KOPT-K1 (cell line): ENCODE measurements around the gene RMDN3.

Experiments used
- H3K27ac ChIP-seq: fragments of 200-600 bp; sonication (generic); 2 replicates; pipeline ENCODE4 v1.5.1; 2016; ENCODE audit warnings: antibody characterized with exemption, mild to moderate bottlenecking, low read depth, low read length; ENCODE audit not compliant: poor library complexity, severe bottlenecking
- H3K36me3 ChIP-seq: fragments of 200-600 bp; sonication (generic); 2 replicates; pipeline ENCODE4 v1.5.1; 2017; ENCODE audit warnings: antibody characterized with exemption, mild to moderate bottlenecking, low read length, moderate library complexity; ENCODE audit not compliant: insufficient read depth
- H3K9me3 ChIP-seq: fragments of 200-600 bp; sonication (generic); 2 replicates; pipeline ENCODE4 v1.5.1; 2017; ENCODE audit warnings: antibody characterized with exemption, low read length, mild to moderate bottlenecking; ENCODE audit not compliant: insufficient read depth, poor library complexity, severe bottlenecking

The RMDN3 gene

GRCh38 chr15:40754883-40755811 is at the start of gene RMDN3:
TSS of gene RMDN3 (minus strand) at chr15:40755254. CDS start at chr15:40754783, 471 bp downstream.
- H3K36me3 ChIP-seq, result peaks cover 29% of the 10 kb centered on the region
- no peaks in the 10 kb centered on the region for H3K9me3 ChIP-seq

GRCh38 chr15:40803688-40804087 is 48.6 kb upstream of the RMDN3 start:
- Histone ChIP-seq H3K9me3 (no peaks in the 10 kb centered on the region), H3K27ac (no peak overlapping the region), H3K36me3 (0 out of 2 replicates have a peak, but pooled peaks cover 9% of the 10 kb centered on the region)

More at GRCh38 chr15:40754883-40755811, at the start of gene RMDN3:
- H3K27ac ChIP-seq, result peak within 1 kb of the TSS; percentile 96

- Histone ChIP-seq H3K36me3 (0 out of 2 replicates have a peak, but pooled peaks cover 9% of the 10 kb centered on the region), H3K9me3 (no peaks in the 10 kb centered on the region), H3K27ac (no peak overlapping the region)
Observed at GRCh38 chr15:40803076-40803475, 48.0 kb upstream of the RMDN3 start.

GRCh38 chr15:40799523-40799922 is 44.5 kb upstream of the RMDN3 start:
- Histone ChIP-seq H3K9me3 (no peaks in the 10 kb centered on the region), H3K36me3 (0 out of 2 replicates have a peak, but pooled peaks cover 9% of the 10 kb centered on the region), H3K27ac (no peak overlapping the region)

- 0 out of 2 replicates have a peak, but pooled peaks cover 5% of the 10 kb centered on the region for H3K36me3 ChIP-seq
- no peak overlapping the region for H3K27ac ChIP-seq
- no peaks in the 10 kb centered on the region for H3K9me3 ChIP-seq
Observed at GRCh38 chr15:40796512-40796911, 41.5 kb upstream of the RMDN3 start.

GRCh38 chr15:40796041-40796440 is 41.0 kb upstream of the RMDN3 start:
- Histone ChIP-seq H3K36me3 (0 out of 2 replicates have a peak, but pooled peaks cover 5% of the 10 kb centered on the region), H3K27ac (no peak overlapping the region), H3K9me3 (no peaks in the 10 kb centered on the region)

GRCh38 chr15:40793216-40793989 is 38.3 kb upstream of the RMDN3 start:
- Histone ChIP-seq H3K9me3 (no peaks in the 10 kb centered on the region), H3K36me3 (no peaks in the 10 kb centered on the region), H3K27ac (no peak overlapping the region)

GRCh38 chr15:40792394-40792793 is 37.3 kb upstream of the RMDN3 start:
- Histone ChIP-seq H3K27ac (no peak overlapping the region), H3K9me3 (no peaks in the 10 kb centered on the region), H3K36me3 (no peaks in the 10 kb centered on the region)

- no peaks in the 10 kb centered on the region for H3K9me3 ChIP-seq
- H3K27ac ChIP-seq, result no peak overlapping the region
- H3K36me3 ChIP-seq, result no peaks in the 10 kb centered on the region
Observed at GRCh38 chr15:40790718-40791117, 35.7 kb upstream of the RMDN3 start.

- H3K27ac ChIP-seq, result no peak overlapping the region
- H3K9me3 ChIP-seq, result no peaks in the 10 kb centered on the region
- H3K36me3 ChIP-seq, result no peaks in the 10 kb centered on the region
Observed at GRCh38 chr15:40789999-40790398, 34.9 kb upstream of the RMDN3 start.

GRCh38 chr15:40789119-40789518 is 34.1 kb upstream of the RMDN3 start:
- Histone ChIP-seq H3K27ac (no peak overlapping the region), H3K9me3 (no peaks in the 10 kb centered on the region), H3K36me3 (no peaks in the 10 kb centered on the region)

GRCh38 chr15:40787991-40788390 is 32.9 kb upstream of the RMDN3 start:
- no peaks in the 10 kb centered on the region for H3K36me3 ChIP-seq
- H3K9me3 ChIP-seq, result no peaks in the 10 kb centered on the region
- peak overlapping the region; percentile 16 for H3K27ac ChIP-seq

GRCh38 chr15:40787344-40787841 is 32.3 kb upstream of the RMDN3 start:
- H3K9me3 ChIP-seq, result no peaks in the 10 kb centered on the region
- no peaks in the 10 kb centered on the region for H3K36me3 ChIP-seq
- no peak overlapping the region for H3K27ac ChIP-seq

GRCh38 chr15:40785814-40786213 is 30.8 kb upstream of the RMDN3 start:
- H3K36me3 ChIP-seq, result no peaks in the 10 kb centered on the region
- H3K9me3 ChIP-seq, result no peaks in the 10 kb centered on the region
- H3K27ac ChIP-seq, result no peak overlapping the region

- H3K27ac ChIP-seq, result no peak overlapping the region
- H3K9me3 ChIP-seq, result no peaks in the 10 kb centered on the region
- H3K36me3 ChIP-seq, result no peaks in the 10 kb centered on the region
Observed at GRCh38 chr15:40785164-40785563, 30.1 kb upstream of the RMDN3 start.
